Tibial nerve (tissue), 4 donors: ENCODE results near the gene MRPS9.

Experiments used
- EP300 ChIP-seq, 2 donors: sonication (generic); formaldehyde crosslinking; IDR thresholded peaks; one replicate each; pipeline ENCODE4 v1.6.1; 2017; ENCODE audit warnings: antibody characterized with exemption in 2 of 2, mild to moderate bottlenecking in 1 of 2
- POLR2A ChIP-seq, 2 donors: fragments of 450-650 bp; IDR thresholded peaks; one replicate each; pipeline ENCODE4 v1.6.1; 2017; ENCODE audit warnings: antibody characterized with exemption in 2 of 2, mild to moderate bottlenecking in 2 of 2, moderate library complexity in 2 of 2
- TF ChIP-seq, protein P1 (sequence below), 5 experiments: fragments of 200-600 bp in 3 of 5; fragments of 450-650 bp in 2 of 5; sonication (generic) in 3 of 5; IDR thresholded peaks; one replicate each; pipeline ENCODE4 v1.5.1; 2016 to 2019; ENCODE audit warnings: antibody characterized with exemption in 5 of 5, mild to moderate bottlenecking in 3 of 5, moderate library complexity in 2 of 5

DNA sequence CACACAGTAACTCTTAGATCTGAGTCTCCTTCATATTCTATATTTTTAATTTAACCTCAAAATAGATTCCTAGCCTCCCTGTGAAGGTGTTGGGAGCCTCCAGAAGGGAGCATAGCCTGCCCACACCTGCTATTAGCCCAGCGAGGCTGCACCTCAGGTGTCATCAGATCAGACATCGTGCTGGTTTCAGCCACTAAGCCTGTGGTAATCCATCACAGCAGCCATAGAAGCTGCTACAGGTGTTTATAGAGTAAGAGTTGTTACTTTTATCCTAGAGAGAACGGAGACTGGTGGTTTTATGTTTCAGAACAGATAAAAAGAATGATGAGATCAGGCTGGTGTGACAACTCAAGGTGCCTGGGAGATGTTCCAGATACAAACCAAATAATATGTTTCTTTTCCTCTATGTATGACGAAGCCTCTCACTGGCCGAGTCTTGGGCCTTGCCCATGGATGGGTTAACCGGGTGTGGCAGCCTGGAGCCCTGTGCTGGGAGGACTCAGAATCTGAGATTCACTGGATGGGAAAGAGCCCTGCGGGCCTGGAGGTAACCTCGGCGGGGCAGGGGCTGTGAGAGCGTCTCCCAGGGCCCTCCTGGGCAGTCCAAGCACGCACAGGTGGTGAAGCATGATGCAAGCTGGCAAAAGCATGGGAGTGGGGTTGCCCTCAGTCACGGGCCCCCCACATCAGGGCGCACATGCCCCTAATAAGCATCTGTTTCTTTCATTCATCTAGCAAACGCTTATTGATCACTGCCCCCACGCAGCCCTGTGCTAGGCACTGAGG lies 73.7 kb downstream of the MRPS9 start:
- TF ChIP-seq, protein P1, sequence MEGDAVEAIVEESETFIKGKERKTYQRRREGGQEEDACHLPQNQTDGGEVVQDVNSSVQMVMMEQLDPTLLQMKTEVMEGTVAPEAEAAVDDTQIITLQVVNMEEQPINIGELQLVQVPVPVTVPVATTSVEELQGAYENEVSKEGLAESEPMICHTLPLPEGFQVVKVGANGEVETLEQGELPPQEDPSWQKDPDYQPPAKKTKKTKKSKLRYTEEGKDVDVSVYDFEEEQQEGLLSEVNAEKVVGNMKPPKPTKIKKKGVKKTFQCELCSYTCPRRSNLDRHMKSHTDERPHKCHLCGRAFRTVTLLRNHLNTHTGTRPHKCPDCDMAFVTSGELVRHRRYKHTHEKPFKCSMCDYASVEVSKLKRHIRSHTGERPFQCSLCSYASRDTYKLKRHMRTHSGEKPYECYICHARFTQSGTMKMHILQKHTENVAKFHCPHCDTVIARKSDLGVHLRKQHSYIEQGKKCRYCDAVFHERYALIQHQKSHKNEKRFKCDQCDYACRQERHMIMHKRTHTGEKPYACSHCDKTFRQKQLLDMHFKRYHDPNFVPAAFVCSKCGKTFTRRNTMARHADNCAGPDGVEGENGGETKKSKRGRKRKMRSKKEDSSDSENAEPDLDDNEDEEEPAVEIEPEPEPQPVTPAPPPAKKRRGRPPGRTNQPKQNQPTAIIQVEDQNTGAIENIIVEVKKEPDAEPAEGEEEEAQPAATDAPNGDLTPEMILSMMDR (IDR thresholded peaks at IDR 0.05) = no peak
- TF ChIP-seq POLR2A (IDR thresholded peaks at IDR 0.05) (no peak), EP300 (IDR thresholded peaks at IDR 0.05) (no peak)
